HUES48 (cell line): ENCODE data around the gene ACSBG1.

ENCODE experiments used
- H3K27ac ChIP-seq: one replicate; pipeline ENCODE4 v1.7.0; 2013; ENCODE audit warnings: low read depth, low read length, inconsistent platforms
- H3K27me3 ChIP-seq: 2 replicates; pipeline ENCODE4 v1.6.1; 2013; ENCODE audit warnings: mild to moderate bottlenecking, low read length; ENCODE audit not compliant: control insufficient read depth, insufficient read depth
- H3K36me3 ChIP-seq: 2 replicates; pipeline ENCODE4 v1.6.1; 2013; ENCODE audit warnings: low read length; ENCODE audit not compliant: control insufficient read depth, insufficient read depth
- H3K4me1 ChIP-seq: 2 replicates; pipeline ENCODE4 v1.6.1; 2013; ENCODE audit warnings: mild to moderate bottlenecking, low read length; ENCODE audit not compliant: control insufficient read depth, insufficient read depth
- H3K4me3 ChIP-seq: 2 replicates; pipeline ENCODE4 v1.5.1; 2013; ENCODE audit warnings: mild to moderate bottlenecking, low read depth, low read length
- H3K9ac ChIP-seq: 2 replicates; pipeline ENCODE4 v1.6.1; 2013; ENCODE audit warnings: mild to moderate bottlenecking, low read depth, low read length, moderate library complexity
- H3K9me3 ChIP-seq: 2 replicates; pipeline ENCODE4 v1.6.1; 2013; ENCODE audit warnings: low read length; ENCODE audit not compliant: control insufficient read depth, insufficient read depth

ACSBG1 gene

GRCh38 chr15:78142332-78142731 is 92.0 kb downstream of the ACSBG1 start:
- Histone ChIP-seq H3K27me3 (no peaks in the 10 kb centered on the region; the same call in 1 of the 2 replicates), H3K4me3 (no peak overlapping the region), H3K36me3 (no peaks in the 10 kb centered on the region), H3K27ac (no peak overlapping the region), H3K9ac (no peak overlapping the region), H3K4me1 (no peaks in the 10 kb centered on the region), H3K9me3 (no peaks in the 10 kb centered on the region)

- no peak overlapping the region for H3K9ac ChIP-seq
- H3K4me1 ChIP-seq: no peaks in the 10 kb centered on the region
- no peaks in the 10 kb centered on the region for H3K9me3 ChIP-seq
- no peaks in the 10 kb centered on the region; the same call in 1 of the 2 replicates for H3K27me3 ChIP-seq
- H3K27ac ChIP-seq: no peak overlapping the region
- no peaks in the 10 kb centered on the region for H3K36me3 ChIP-seq
- no peak overlapping the region for H3K4me3 ChIP-seq
Measured at GRCh38 chr15:78140292-78140691, 94.1 kb downstream of the ACSBG1 start.

GRCh38 chr15:78139578-78139977 is 94.8 kb downstream of the ACSBG1 start:
- Histone ChIP-seq H3K36me3 (no peaks in the 10 kb centered on the region), H3K4me3 (no peak overlapping the region), H3K9ac (no peak overlapping the region), H3K4me1 (no peaks in the 10 kb centered on the region), H3K27ac (no peak overlapping the region), H3K9me3 (no peaks in the 10 kb centered on the region), H3K27me3 (no peaks in the 10 kb centered on the region; the same call in 1 of the 2 replicates)

- Histone ChIP-seq H3K27ac (no peak overlapping the region), H3K9ac (no peak overlapping the region), H3K9me3 (no peaks in the 10 kb centered on the region), H3K4me1 (peaks cover 9% of the 10 kb centered on the region), H3K4me3 (no peak overlapping the region), H3K27me3 (no peaks in the 10 kb centered on the region; the same call in 1 of the 2 replicates), H3K36me3 (no peaks in the 10 kb centered on the region)
Measured at GRCh38 chr15:78133801-78134200, 100.6 kb downstream of the ACSBG1 start.

- Histone ChIP-seq H3K9me3 (no peaks in the 10 kb centered on the region), H3K4me3 (peak within 1 kb of the TSS; percentile 97), H3K27me3 (no peaks in the 10 kb centered on the region), H3K36me3 (no peaks in the 10 kb centered on the region), H3K9ac (peak within 1 kb of the TSS; percentile 82), H3K4me1 (peaks cover 10% of the 10 kb centered on the region), H3K27ac (peak within 1 kb of the TSS; percentile 62)
Measured at GRCh38 chr15:78131295-78132061, 102.9 kb downstream of the ACSBG1 start, which contains the start of gene CIB2. CIB2 (minus strand) TSS chr15:78131445; CDS start chr15:78131215, 230 bp downstream.

- H3K4me3 ChIP-seq: peak overlapping the region; percentile 97
- no peaks in the 10 kb centered on the region for H3K36me3 ChIP-seq
- H3K4me1 ChIP-seq: peaks cover 10% of the 10 kb centered on the region
- no peaks in the 10 kb centered on the region for H3K9me3 ChIP-seq
- peak overlapping the region; percentile 28 for H3K27ac ChIP-seq
- H3K27me3 ChIP-seq: no peaks in the 10 kb centered on the region
- H3K9ac ChIP-seq: peak overlapping the region; percentile 44; the same call in 1 of the 2 replicates
Measured at GRCh38 chr15:78130466-78131294, 103.7 kb downstream of the ACSBG1 start.

- Histone ChIP-seq H3K9ac (no peak overlapping the region), H3K27ac (no peak overlapping the region), H3K4me3 (0 out of 2 replicates have a peak overlapping the region, but pooled peaks have one; percentile 97)
Measured at GRCh38 chr15:78129751-78130287, 104.5 kb downstream of the ACSBG1 start.

DNA sequence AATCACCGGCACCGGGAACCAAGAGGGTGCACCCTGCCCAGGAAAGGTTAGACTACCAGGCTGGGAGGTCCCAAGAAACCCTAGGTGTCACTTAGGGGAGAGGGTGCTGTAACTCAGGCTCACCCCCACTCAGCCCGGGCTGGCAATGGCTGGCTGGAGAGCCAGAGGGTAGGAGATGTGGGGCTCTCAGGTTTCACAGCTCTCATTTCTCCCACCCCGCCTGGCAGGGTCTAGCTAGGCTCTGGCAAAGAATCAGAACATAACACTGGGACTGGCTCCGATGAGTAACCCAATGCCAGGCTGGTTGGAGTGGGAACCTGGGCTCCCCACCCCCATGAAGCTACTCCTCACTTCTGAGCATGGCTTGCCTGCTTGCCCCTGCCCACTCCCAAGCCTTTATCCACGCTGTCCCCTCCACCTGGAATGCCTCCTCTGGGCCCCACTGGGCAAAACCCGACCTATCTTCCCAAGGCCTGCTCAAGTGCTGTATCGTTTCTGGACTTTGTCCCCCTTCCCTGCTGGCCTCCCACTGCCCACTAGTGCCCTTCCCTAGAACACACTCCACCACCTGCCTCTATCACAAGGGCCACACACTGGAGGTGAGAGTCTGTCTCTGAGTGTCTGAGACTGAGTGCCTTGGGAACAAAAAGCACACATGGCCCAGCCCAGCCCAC is 105.2 kb downstream of the ACSBG1 start:
- no peaks in the 10 kb centered on the region for H3K36me3 ChIP-seq
- no peaks in the 10 kb centered on the region for H3K9me3 ChIP-seq
- peaks cover 10% of the 10 kb centered on the region for H3K4me1 ChIP-seq
- no peaks in the 10 kb centered on the region for H3K27me3 ChIP-seq
- no peak overlapping the region for H3K27ac ChIP-seq
- H3K4me3 ChIP-seq: no peak overlapping the region
- no peak overlapping the region for H3K9ac ChIP-seq

More at GRCh38 chr15:78129751-78130287, 104.5 kb downstream of the ACSBG1 start:
- Histone ChIP-seq H3K9me3 (no peaks in the 10 kb centered on the region), H3K27me3 (no peaks in the 10 kb centered on the region), H3K4me1 (peaks cover 10% of the 10 kb centered on the region), H3K36me3 (no peaks in the 10 kb centered on the region)

DNA sequence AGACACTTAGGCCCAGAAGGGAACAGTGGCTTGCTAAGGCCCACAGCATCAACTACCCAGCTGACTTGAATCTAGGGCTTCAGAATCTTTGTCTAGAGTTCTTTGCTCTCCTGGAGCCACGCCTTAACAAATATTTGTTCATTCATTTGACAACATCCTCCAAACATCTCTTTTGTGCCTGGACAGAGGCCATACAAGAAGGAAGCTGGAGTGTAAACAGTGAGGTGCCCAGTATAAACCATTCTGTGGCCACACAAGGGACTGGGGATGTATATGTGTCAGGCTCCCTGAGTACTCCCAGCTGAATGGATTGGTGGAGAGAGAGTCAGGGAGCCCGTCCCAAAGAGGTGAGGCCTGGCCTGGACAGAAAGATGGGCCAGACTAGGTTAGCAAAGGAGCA is 106.5 kb downstream of the ACSBG1 start:
- Histone ChIP-seq H3K27ac (no peak overlapping the region), H3K9me3 (no peaks in the 10 kb centered on the region), H3K27me3 (no peaks in the 10 kb centered on the region), H3K4me3 (no peak overlapping the region), H3K9ac (no peak overlapping the region), H3K36me3 (no peaks in the 10 kb centered on the region), H3K4me1 (peaks cover 10% of the 10 kb centered on the region)

GRCh38 chr15:78125267-78125666 is 109.1 kb downstream of the ACSBG1 start:
- Histone ChIP-seq H3K9me3 (no peaks in the 10 kb centered on the region), H3K4me3 (no peak overlapping the region)

More at GRCh38 chr15:78125267-78125666, 109.1 kb downstream of the ACSBG1 start:
- peaks cover 20% of the 10 kb centered on the region for H3K4me1 ChIP-seq
- H3K36me3 ChIP-seq: peaks cover 3% of the 10 kb centered on the region; the same call in 1 of the 2 replicates
- no peaks in the 10 kb centered on the region for H3K27me3 ChIP-seq
- no peak overlapping the region for H3K27ac ChIP-seq
- no peak overlapping the region for H3K9ac ChIP-seq
